K562 (cell line): ENCODE data around the gene GNAQ. TPM values are rescaled to one million over a fixed set of nuclear protein-coding genes. Genes with fewer than 3 reads are reported as not detected.
A peak's percentile ranks its signal among the peaks of the same experiment; 100 is the strongest.

Experiments
- ARID4B ChIP-seq: sonication (generic); formaldehyde crosslinking; IDR thresholded peaks from 2 replicates; pipeline ENCODE4 v1.8.0; 2022; ENCODE audit warnings: mild to moderate bottlenecking, missing genetic modification reagents
- BRF2 ChIP-seq: IDR thresholded peaks from 3 replicates; pipeline ENCODE4 v1.6.1; 2011; ENCODE audit warnings: borderline replicate concordance, mild to moderate bottlenecking; ENCODE audit not compliant: insufficient read length, insufficient read depth
- MEIS2 ChIP-seq: fragments of 450-650 bp; IDR thresholded peaks from 2 replicates; pipeline ENCODE4 v1.6.1; 2014; ENCODE audit warnings: mild to moderate bottlenecking; ENCODE audit not compliant: partially characterized antibody
- MTA2 ChIP-seq: fragments of 450-650 bp; IDR thresholded peaks from 2 replicates; pipeline ENCODE4 v1.6.1; 2016; ENCODE audit warnings: low read depth
- NR2C2 ChIP-seq, 2 experiments: fragments of 200-800 bp in 1 of 2; sonication (Bioruptor generic) in 1 of 2; sonication (generic) in 1 of 2; formaldehyde crosslinking in 1 of 2; IDR thresholded peaks; 2 replicates each; pipeline versions ENCODE4 v1.6.1 to v1.8.0; 2016 to 2022; ENCODE audit warnings: mild to moderate bottlenecking in 1 of 2, missing compliant biosample characterization in 1 of 2, missing genetic modification characterization in 1 of 2, missing genetic modification reagents in 1 of 2
- NRF1 ChIP-seq, 2 experiments: fragments of 450-650 bp; IDR thresholded peaks in 1 of 2; conservative IDR thresholded peaks in 1 of 2; 2 replicates each; pipeline ENCODE4 v1.6.1; 2014; ENCODE audit warnings: mild to moderate bottlenecking in 2 of 2
- POLR2AphosphoS5 ChIP-seq: IDR thresholded peaks from 2 replicates; pipeline ENCODE4 v1.6.1; 2011; ENCODE audit warnings: mild to moderate bottlenecking, low read depth, low read length, moderate library complexity; ENCODE audit not compliant: control insufficient read depth, insufficient read depth
- RFX7 ChIP-seq: fragments of 250-450 bp; sonication (Bioruptor Pico); IDR thresholded peaks from 2 replicates; pipeline ENCODE4 v1.5.1; 2021; ENCODE audit warnings: mild to moderate bottlenecking
- ZFPM2 ChIP-seq: fragments of 250-450 bp; sonication (Bioruptor Pico); IDR thresholded peaks from 2 replicates; pipeline ENCODE4 v1.5.1; 2022; ENCODE audit warnings: mild to moderate bottlenecking
- ZNF766 ChIP-seq: fragments of 200-800 bp; sonication (Bioruptor generic); conservative IDR thresholded peaks from 2 replicates; pipeline ENCODE4 v1.6.1; 2016; ENCODE audit warnings: missing genetic modification characterization, missing compliant biosample characterization
- polyA plus RNA-seq, 8 experiments: library from polyadenylated mRNA; depleted of rRNA in 4 of 8; stranded (reverse) in 5 of 8; unstranded in 3 of 8; fragments of >200 nt; fragmentation: Nextera tagmentation in 2 of 8; fragmentation: Illumina TruSeq in 1 of 8; extraction: Ambion mirVana in 2 of 8; extraction: Trizol in 1 of 8; gene quantifications; 2 replicates each; pipeline versions ENCODE4 v1.2.1 to v1.2.3, GENCODE V29; 2011 to 2014; ENCODE audit warnings: inconsistent platforms in 1 of 8, missing spikeins in 1 of 8
- total RNA-seq, 7 experiments: library from RNA; depleted of rRNA in 6 of 7; stranded (reverse); fragments of >200 nt in 6 of 7; fragmentation: Illumina TruSeq in 2 of 7; extraction: Trizol in 2 of 7; gene quantifications; 2 replicates each; pipeline versions ENCODE4 v1.2.1 to v1.2.3, GENCODE V29; 2011 to 2021; ENCODE audit warnings: low replicate concordance in 1 of 7
- TF ChIP-seq, protein P1 (sequence below): fragments of 250-450 bp; sonication (Bioruptor Pico); IDR thresholded peaks from 2 replicates; pipeline ENCODE4 v1.8.0; 2022; ENCODE audit warnings: inconsistent platforms
- TF ChIP-seq, protein P2 (sequence below), 2 experiments: IDR thresholded peaks; 2 replicates each; pipeline ENCODE4 v1.6.1; 2012; ENCODE audit warnings: improper control_type of control experiment in 2 of 2, low read depth in 2 of 2, low read length in 2 of 2, borderline replicate concordance in 1 of 2

Gene GNAQ
- total and polyA plus RNA-seq, 9 of the 15 experiments (the other 6 are each of a cell fraction or from before 2014, with no cell fraction given) = 4.8 to 27.9 (median 17.5) TPM

GRCh38 chr9:78030553-78031443, 813 bp downstream of the GNAQ start (continued):
- peak; percentile 51; the same call in 1 of the 2 replicates for TF ChIP-seq ZNF766
- TF ChIP-seq NRF1 (conservative IDR thresholded peaks at IDR 0.05 in 1 of 2, IDR thresholded peaks at IDR 0.05 in 1 of 2) = peak in 1 of 2 experiments; percentile 22; a peak in 1 of 4 replicates
- TF ChIP-seq ARID4B (CRISPR knock-in tag) = peak; percentile 65; the same call in 1 of the 2 replicates
- TF ChIP-seq MEIS2 = no peak
- TF ChIP-seq, protein P1, sequence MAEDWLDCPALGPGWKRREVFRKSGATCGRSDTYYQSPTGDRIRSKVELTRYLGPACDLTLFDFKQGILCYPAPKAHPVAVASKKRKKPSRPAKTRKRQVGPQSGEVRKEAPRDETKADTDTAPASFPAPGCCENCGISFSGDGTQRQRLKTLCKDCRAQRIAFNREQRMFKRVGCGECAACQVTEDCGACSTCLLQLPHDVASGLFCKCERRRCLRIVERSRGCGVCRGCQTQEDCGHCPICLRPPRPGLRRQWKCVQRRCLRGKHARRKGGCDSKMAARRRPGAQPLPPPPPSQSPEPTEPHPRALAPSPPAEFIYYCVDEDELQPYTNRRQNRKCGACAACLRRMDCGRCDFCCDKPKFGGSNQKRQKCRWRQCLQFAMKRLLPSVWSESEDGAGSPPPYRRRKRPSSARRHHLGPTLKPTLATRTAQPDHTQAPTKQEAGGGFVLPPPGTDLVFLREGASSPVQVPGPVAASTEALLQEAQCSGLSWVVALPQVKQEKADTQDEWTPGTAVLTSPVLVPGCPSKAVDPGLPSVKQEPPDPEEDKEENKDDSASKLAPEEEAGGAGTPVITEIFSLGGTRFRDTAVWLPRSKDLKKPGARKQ = no peak
- no peak for TF ChIP-seq MTA2
- no peak for TF ChIP-seq RFX7
- TF ChIP-seq POLR2AphosphoS5 = no peak
- TF ChIP-seq, protein P2, sequence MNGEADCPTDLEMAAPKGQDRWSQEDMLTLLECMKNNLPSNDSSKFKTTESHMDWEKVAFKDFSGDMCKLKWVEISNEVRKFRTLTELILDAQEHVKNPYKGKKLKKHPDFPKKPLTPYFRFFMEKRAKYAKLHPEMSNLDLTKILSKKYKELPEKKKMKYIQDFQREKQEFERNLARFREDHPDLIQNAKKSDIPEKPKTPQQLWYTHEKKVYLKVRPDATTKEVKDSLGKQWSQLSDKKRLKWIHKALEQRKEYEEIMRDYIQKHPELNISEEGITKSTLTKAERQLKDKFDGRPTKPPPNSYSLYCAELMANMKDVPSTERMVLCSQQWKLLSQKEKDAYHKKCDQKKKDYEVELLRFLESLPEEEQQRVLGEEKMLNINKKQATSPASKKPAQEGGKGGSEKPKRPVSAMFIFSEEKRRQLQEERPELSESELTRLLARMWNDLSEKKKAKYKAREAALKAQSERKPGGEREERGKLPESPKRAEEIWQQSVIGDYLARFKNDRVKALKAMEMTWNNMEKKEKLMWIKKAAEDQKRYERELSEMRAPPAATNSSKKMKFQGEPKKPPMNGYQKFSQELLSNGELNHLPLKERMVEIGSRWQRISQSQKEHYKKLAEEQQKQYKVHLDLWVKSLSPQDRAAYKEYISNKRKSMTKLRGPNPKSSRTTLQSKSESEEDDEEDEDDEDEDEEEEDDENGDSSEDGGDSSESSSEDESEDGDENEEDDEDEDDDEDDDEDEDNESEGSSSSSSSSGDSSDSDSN (IDR thresholded peaks at IDR 0.05; ENCODE audit: borderline replicate concordance in 1 of 2, low read depth in 2 of 2, low read length in 2 of 2) = 0 out of 4 replicates have a peak, but pooled peaks have one; percentile 21 to 53
- TF ChIP-seq ZFPM2 (CRISPR knock-in tag) = no peak
- no peak for TF ChIP-seq NR2C2 (CRISPR knock-in tag; IDR thresholded peaks at IDR 0.05)
- peak; percentile 45; the same call in 1 of the 2 replicates for TF ChIP-seq NR2C2 (tag; IDR thresholded peaks at IDR 0.05)
- TF ChIP-seq BRF2 = no peak
